Pulmonary artery endothelial cell (primary cell): ENCODE results near the gene CEP85. TPM values are rescaled to one million over a fixed set of nuclear protein-coding genes. Genes with fewer than 3 reads are reported as not detected.

ENCODE experiments used
- DNase-seq: peaks from one replicate; pipeline ENCODE4 v3.0.0-alpha.2; 2011; ENCODE audit warnings: low read depth, low spot score
- total RNA-seq: library from RNA; depleted of rRNA; stranded (reverse); fragments of >200 nt; gene quantifications from 2 replicates; pipeline ENCODE4 v1.2.3, GENCODE V29; 2014

CEP85 gene, protein sequence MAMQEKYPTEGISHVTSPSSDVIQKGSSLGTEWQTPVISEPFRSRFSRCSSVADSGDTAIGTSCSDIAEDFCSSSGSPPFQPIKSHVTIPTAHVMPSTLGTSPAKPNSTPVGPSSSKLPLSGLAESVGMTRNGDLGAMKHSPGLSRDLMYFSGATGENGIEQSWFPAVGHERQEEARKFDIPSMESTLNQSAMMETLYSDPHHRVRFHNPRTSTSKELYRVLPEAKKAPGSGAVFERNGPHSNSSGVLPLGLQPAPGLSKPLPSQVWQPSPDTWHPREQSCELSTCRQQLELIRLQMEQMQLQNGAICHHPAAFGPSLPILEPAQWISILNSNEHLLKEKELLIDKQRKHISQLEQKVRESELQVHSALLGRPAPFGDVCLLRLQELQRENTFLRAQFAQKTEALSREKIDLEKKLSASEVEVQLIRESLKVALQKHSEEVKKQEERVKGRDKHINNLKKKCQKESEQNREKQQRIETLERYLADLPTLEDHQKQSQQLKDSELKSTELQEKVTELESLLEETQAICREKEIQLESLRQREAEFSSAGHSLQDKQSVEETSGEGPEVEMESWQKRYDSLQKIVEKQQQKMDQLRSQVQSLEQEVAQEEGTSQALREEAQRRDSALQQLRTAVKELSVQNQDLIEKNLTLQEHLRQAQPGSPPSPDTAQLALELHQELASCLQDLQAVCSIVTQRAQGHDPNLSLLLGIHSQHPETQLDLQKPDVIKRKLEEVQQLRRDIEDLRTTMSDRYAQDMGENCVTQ
- total RNA-seq = 9.7 and 19.0 TPM in 2 replicates

DNA sequence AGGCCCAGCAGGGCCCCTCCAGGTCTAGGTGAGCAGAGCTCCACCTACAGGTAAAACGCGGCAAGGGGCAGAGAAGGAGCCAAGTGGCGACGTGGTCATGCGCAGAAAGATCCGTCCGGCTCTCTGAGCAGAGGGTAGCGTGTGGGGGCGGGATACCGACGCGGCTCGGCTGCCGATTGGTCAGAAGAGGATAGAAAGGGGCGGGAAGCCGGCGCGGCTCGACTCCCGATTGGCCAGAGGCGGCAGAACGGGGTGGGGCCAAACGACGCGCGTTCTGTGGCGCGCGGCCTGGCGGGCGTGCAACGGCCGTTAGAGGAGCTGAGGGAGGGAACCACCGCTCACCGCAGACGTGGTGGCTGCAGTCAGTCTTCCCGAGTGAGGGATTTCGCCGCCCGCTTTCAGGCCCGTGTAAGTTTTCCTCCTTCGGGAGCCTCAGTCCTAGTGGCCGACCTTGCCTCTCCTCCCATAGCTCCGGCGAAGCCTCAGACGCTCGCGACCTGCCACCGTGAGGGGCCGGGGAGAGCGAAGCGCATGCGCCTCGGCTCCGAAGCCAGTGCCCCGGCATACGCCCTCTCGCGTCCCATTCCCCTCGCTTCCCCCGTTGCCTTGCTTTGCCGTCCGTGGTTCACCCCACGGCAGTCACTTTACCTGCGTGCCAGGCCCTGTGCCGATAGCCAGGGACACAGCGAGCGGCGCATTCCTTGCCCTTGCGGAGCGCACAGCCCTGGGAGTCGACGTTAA lies at the start of gene CEP85:
CEP85 (plus strand) TSS at position 298 of the 741 bp plus-strand sequence. CDS start 5,584 bp downstream, outside the sequence.
- peak; percentile 90 for DNase-seq

DNA sequence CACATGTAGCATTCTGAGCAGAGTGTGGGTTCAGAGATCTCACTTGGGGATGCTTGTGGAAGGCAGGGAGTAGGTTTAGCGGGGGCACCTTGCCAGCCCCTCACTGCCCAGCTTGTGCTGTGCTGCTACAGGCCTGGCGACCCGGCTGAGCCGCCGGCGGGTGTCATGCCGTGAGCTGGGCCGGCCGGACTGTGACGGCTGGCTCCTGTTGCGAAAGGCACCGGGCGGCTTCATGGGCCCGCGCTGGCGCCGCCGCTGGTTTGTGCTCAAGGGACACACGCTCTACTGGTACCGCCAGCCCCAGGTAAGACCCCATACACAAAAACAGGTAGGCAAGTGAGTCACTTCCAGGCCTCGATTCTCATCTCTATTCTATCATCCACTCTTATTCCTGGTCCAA lies 49.1 kb upstream of the CEP85 start:
- no peak for DNase-seq

DNA sequence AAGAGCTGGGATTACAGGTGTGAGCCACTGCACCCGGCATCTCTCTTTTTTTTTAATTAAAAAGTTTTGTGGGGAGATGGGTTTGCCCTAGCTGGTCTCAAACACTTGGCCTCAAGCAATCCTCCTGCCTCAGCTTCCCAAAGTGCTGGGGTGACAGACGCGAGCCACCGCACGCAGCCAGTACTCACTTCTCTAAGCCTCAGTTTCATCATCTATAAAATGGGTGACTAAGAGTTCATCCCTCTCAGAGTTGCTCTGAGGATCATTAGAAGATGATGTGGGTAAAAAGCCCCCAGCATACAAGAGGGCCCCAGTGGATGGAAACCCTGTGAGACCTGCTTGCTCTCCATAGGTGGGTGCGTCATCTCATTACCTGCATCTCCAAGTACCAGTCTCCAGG lies 46.1 kb upstream of the CEP85 start:
- DNase-seq = no peak

DNA sequence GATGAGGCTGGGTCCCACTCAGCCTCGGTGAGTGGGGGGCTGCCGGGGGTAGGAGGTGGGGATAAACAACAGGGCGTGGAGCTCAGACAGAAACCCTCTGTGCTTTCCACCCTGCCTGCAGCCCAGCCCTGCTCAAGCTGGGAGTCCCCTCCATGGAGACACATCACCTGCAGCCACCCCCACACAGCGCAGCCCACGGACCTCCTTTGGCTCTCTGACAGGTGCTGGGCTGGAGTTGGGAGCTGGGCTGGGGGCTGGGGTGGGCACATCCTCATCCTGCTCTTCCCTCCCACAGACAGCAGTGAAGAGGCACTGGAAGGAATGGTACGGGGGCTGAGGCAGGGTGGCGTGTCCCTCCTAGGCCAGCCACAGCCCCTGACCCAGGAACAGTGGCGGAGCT lies 45.5 kb upstream of the CEP85 start:
- DNase-seq = no peak

DNA sequence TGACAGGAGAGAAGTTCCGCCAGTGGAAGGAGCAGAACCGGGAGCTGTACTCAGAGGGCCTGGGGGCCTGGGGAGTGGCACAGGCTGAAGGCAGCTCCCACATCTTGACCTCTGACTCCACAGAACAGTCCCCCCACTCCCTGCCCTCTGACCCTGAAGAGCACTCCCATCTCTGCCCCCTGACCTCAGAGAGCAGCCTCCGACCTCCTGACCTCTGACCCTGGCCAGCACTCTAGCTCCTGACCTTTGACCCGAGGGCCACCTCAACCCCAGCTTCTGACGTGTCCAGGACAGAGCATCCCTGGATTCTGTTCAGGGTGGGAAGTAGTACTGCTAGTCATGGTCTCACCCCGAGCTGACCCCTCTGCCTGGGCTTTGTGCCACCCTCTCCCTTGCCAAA lies 44.7 kb upstream of the CEP85 start:
- DNase-seq = no peak

DNA sequence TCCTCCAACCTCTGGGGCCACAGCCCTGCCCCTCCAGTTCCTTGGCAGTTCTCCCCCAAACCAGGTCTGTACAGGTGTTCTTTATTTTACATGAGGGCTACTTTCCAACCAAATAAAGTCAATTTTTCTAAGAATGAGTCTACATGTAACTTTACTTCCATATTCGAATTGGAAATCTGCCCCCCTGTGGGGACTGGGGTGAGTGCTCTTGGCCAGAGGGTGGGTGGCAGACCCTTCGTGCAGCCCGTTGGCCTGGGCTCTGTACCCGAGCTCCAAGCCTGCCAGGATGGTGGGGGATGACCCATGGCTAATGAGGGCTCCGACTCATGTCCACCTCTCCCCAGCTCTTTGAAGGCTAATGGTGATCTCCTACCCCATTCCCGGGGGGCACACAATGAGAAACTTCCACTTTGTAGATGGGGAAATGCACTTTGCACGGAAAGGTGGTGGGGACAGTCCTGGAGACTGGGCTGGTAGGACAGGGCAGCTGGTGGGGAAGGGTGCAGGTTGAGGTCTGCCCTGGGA lies 44.2 kb upstream of the CEP85 start:
- no peak for DNase-seq

DNA sequence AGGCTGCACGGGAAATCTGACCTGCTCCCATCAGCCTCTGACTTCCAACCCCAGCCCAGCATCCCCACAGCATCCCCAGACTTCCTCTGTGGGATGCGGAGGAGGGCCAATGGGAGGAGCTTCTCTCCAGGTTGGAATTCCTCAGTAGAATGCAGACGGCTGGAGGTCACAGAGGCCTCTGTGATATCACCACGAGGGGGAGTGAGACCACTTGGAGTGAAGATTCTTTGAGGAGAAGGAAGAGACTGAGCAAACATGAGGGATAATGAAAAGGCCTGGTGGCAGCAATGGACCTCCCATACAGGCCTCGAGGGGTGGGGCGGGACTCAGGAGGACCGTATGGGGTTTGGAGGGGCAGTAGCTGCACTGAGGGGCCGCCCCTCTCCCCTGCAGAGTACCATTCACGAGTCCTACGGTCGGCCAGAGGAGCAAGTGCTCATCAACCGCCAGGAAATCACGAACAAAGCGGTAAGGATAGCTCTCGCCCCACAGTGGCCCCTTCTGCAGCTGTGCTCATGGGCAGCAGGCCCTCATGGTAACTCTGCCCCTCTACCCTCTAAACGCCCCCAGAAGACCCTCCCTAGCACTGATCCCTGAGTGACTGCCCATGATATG lies 43.5 kb upstream of the CEP85 start, which contains the start of gene CATSPER4:
CATSPER4 (plus strand) TSS at position 230 of the 615 bp plus-strand sequence; CDS start at position 256, 26 bp downstream.
- no peak for DNase-seq

DNA sequence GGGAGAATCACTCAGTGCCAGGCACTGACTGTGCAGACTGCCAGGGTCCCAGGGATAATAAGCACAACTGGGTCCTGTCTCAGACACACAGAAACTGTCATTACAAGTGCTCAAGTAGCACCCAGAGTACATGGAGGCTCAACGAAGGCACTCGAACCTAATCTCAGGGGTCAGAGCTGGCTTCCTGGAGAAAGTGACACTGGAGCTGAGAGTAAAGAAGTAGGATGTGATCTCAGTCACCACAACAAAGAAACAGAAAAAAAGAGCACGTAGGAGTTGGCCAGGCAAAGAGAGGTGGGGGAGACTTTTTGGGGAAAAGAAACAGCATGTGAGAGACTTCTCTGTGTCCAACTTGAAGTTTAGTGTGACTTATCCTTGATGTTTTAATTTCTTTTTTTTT lies 42.3 kb upstream of the CEP85 start:
- no peak for DNase-seq

DNA sequence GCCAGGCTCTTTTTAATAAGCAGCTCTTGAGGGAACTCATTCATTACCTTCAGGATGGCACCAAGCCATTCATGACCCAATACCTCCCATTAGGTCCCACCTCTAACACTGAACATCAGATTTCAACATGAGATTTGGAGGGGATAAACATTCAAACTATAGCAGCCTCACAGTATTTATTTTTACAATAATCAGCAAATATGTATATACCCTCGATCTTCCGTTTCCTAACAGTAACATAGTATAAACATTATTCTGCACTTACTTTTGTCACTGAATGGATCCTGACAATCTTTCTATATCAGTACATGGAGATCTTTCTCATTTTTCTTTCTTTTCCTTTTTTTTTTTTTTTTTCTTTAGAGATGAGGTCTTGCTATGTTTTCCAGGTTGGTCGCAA lies 38.2 kb upstream of the CEP85 start:
- DNase-seq = no peak

DNA sequence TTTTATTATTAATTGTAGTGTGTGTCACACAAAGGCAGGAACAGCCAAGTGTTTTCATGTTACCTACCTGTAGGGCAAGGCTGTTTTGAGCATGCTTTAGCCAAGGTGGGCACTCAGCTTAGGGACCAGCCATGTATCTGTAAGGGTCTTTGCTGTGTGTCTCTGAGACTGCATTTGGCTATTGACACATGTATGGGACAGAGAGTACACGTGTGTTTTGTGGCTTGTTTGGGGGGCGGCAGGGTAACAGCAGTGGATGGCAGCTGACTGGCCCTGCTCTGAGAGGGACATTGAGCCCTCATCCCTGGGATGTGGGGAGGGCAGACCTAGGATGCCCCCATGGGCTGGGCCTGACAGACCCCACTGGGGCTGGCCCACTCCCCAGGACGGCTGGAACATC lies 36.7 kb upstream of the CEP85 start:
- no peak for DNase-seq

DNA sequence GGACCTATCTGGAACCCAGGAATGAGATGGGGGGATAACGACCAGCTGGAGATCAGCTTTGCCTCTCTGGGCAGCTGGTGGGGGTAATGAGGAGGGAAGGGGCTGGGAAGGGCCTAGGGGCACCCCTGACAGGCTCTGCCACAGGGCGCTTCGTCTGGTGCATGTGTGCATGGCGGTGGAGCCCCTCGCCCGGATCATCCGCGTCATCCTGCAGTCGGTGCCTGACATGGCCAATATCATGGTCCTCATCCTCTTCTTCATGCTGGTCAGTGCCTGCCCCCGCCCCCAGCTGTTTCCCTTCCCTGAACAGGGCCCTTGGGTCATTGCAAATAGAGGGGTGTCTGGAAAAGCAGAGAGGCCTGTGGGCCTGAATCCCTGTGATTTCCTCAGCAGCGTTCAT lies 36.2 kb upstream of the CEP85 start:
- DNase-seq = no peak

DNA sequence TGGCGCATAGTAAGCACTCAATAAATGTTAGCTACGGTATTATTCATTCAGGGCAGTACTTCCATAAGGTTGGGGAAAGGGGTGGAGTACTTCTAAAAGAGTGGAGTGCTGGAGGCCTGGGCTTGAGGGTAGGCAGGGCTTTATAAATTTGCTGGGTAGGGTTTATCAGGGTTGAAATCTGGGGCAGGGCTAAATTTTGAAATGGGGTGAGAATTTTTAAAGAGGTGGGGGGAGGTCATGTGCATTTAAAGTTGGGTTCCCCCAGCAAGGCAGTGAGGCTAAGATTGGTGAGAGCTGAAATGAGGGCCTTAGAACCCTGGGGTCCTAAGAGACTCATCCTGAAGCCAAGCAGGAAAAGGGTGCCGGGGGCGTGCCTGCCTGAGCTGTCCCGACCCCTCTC lies 33.6 kb upstream of the CEP85 start:
- DNase-seq = no peak

DNA sequence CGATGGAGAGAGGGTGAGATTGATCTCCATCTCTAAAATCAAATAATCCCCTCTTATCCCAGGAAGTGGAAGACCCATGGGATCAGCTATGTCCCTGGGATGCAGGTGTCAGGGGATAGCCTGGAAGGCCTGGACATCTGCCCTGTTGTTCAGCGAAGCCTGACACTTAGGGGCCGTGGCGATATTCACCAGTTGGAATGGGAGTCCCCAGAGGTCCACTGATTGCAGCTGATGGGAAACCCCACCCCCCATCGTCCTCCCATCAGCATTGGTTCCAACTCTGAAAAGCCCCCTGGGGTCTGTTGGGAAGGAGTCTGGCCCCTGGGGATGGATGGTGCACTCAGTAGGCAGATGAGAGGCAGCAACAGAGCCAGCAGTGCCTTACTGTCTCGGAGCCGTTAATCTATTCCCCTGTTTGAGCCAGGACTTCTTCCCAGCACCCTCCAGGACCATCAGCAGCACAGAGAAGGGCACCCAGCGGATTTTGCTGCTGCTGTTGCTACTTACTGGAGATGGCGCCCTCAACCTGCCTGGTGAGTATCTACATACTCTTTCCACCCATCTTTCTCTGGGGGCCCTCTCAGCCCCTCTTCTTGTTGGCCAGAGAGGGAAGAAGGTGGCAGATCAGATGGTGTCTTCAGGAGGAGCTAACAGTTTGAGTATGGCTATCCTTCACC lies 30.2 kb upstream of the CEP85 start:
- DNase-seq = no peak

DNA sequence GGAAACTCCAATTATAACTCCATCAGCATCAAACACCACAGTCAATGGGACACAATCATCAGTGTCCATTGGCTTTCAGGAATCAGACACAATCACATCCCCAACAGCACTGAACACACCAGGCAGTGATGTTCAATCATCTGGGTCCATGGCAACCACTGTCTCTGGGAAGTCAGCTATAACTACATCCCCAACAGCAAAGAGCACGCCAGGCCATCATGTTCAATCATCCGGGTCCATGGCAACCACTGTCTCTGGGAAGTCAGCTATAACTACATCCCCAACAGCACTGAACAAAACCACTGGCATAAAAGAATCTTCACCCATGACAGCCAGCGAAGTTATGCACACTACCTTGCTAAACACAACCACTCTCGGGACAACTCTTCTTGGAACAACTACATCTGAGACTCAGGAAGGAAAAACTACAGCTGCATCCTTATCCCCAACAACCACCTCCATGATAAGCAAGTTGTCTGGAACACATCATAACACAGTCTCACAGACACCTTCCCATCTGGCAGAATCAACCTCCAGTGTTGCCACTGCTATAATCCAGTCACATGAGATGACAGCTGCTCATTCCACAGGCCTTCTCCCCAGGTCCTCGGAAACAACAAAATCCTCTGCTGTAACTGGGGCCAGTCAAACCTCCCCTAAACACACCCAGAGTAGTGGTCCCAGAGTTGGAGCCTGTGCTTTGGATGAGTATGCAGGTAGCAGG lies 23.7 kb upstream of the CEP85 start:
- no peak for DNase-seq

DNA sequence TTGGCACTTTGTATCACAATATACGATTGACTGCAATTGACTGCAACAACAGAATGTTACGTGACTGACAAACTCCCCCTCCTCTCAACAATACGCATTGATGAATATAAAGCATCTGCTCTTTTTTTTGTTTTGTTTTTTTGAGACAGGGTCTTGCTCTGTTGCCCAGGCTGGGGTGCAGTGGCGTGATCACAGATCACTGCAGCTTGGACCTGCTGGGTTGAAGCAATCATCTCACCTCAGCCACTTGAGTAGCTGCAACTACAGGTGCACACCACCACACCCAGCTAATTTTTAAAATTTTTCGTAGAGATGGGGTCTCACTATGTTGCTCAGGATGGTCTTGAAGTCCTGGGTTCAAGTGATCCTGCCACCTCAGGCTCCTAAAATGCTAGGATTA lies 21.3 kb upstream of the CEP85 start:
- DNase-seq = no peak

DNA sequence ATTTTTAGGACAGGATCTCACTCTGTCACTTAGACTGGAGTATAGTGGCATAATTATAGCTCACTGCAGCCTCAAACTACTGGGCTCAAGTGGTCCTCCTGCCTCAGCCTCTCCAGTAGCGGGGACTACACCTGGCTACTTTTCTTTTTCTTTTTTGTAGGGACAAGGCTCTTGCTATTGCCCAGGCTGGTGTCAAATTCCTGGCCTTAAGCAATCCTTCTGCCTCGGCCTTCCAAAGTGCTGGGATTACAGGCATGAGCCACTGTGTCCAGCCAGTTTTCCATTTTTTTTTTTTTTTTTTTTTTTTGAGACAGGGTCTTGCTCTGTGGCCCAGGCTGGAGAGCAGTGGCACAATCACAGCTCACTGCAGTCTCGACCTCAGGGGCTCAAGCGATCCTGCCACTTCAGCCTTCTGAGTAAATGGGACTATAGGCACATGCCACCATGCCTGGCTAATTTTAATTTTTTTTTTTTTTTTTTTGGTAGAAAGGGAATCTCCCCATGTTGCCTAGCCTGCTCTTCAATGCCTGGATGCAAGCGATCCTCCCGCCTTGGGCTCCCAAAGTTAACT lies 20.6 kb upstream of the CEP85 start:
- DNase-seq = no peak

DNA sequence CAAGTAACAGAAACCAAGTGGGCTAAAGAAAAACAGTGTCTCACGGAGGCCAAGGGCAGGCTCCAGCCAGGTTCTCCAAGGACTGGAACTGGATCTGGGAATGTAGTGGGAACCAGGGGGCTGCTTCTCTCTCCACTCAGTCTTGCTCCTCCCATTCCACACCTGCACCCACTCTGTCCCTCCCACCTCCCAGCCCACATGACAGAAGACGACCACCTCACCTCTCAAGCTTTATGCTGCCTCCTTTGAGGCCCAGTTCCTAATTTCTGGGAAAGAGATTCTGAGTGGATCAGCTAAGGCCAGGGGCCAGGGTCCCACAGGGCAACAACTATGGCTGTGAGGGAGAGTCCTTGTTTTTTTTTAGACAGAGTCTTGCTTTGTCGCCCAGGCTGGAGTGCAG lies 18.8 kb upstream of the CEP85 start:
- no peak for DNase-seq

DNA sequence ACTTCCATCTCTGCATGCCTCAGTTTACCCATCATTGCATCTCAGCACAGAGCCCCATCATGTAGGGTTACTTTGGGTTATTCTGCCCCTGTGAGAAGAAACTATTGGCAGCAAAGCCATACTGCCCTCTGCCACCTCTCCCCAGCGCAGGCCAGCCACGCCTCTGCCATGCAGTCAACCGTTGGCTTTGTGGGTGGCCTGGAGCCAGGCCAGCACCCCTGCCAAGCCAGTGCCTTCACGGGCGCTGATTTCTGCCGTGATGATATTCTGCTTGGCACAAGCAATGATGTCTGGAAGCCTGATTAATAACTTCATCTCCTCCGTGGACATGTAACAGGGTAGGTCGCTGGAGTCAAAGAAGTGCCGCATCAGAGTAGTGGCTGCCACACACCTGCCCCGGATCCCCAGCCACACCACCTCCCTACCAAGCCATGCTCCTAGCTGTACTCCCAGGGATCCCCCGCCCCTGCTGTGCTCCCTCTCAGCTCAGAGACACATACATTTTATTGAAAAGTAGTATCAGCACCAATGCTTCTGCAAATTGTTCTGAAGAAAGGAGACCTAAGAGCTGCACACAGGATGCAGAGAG lies 15.0 kb upstream of the CEP85 start:
- no peak for DNase-seq

DNA sequence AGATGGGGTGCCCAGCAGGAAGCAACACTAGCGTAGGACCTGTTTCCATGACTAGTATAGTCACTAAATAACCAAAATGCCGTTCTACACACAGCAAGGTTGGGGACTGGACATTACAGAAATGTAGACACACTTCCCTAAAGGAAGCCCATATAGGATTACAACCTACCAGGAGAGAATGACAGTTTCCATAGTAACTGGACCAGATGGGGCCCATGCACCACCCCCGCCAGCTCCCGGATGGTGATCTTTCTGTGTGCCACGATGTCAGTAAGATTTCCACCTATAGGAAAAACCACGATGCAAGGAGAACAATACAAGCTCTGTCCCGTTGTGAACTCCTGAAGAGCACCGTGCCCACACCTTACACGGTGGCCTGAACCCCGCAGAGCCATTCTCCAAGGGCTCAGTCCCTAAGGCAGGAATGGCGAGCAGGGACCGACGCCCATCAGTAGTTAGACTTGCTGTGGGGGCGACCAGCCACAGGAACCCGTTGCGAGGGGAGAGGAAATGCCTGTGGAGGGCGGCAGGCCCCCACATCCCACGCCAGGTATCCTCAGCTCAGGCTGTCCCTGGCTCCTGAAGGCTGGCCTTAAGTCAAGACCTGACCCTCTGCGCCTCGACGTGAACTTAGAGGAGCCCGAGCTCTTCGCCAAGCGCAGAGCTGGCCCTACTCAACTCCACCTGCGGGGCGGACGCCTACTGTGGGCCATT lies 13.6 kb upstream of the CEP85 start:
- DNase-seq = no peak
